Activated CD4-positive, alpha-beta T cell treated with anti-CD3 and anti-CD28 coated beads for 48 hours (primary cell): ENCODE results near the gene ADAMTS19.
"Not testable (repeated sequence)": the region's sequence is repeated elsewhere in the genome, so short reads cannot be mapped to it uniquely, and the experiment has no call there.

Source experiments
- DNase-seq: peaks from one replicate; pipeline ENCODE4 v3.0.0-alpha.2; 2020

ADAMTS19 gene, protein sequence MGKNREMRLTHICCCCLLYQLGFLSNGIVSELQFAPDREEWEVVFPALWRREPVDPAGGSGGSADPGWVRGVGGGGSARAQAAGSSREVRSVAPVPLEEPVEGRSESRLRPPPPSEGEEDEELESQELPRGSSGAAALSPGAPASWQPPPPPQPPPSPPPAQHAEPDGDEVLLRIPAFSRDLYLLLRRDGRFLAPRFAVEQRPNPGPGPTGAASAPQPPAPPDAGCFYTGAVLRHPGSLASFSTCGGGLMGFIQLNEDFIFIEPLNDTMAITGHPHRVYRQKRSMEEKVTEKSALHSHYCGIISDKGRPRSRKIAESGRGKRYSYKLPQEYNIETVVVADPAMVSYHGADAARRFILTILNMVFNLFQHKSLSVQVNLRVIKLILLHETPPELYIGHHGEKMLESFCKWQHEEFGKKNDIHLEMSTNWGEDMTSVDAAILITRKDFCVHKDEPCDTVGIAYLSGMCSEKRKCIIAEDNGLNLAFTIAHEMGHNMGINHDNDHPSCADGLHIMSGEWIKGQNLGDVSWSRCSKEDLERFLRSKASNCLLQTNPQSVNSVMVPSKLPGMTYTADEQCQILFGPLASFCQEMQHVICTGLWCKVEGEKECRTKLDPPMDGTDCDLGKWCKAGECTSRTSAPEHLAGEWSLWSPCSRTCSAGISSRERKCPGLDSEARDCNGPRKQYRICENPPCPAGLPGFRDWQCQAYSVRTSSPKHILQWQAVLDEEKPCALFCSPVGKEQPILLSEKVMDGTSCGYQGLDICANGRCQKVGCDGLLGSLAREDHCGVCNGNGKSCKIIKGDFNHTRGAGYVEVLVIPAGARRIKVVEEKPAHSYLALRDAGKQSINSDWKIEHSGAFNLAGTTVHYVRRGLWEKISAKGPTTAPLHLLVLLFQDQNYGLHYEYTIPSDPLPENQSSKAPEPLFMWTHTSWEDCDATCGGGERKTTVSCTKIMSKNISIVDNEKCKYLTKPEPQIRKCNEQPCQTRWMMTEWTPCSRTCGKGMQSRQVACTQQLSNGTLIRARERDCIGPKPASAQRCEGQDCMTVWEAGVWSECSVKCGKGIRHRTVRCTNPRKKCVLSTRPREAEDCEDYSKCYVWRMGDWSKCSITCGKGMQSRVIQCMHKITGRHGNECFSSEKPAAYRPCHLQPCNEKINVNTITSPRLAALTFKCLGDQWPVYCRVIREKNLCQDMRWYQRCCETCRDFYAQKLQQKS

DNA sequence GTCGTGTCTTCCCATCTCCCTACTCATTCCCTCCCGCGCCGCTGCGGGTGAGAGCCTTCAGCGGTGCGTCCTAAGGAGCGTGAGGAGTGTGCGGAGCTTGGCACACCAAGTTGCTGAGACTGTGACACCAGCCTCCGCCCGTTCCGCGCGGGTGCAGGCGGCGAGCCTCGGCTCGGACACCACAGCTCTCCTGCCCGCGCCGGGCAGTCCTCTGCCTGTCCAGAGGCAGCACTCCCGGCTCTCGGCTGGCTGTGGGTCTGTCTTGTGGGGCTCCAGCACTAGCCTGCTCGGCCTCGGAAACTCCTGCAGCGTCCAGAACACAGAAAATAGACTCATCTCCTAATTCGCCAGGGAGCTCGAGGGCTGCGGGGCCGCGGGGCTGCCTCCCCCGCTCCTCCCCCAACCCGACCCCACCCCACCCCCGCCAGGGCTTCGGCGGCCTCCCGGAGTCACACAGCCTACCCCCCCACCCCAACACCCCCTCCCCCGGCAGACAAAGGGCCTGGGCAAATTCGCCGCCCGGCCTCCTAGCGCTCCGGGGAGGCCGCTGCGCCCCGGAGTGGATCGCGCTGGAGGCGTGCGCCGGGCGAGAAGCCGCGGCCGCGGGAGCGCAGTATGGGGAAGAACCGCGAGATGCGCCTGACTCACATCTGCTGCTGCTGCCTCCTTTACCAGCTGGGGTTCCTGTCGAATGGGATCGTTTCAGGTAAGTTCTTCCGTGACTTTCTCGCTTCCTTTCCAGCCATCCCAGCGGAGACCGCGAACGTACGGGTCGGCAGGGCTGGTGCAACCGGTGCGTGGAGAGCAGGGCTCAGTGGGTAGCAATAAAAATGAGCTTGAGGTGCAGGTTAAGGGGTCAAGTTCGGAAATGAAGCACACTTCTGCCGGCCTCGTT is at the start of gene ADAMTS19:
Gene ADAMTS19, plus strand, starts transcription at position 522 of the 895 bp plus-strand sequence. Its CDS starts 94 bp downstream, at position 616.
- peak; percentile 55 for DNase-seq

DNA sequence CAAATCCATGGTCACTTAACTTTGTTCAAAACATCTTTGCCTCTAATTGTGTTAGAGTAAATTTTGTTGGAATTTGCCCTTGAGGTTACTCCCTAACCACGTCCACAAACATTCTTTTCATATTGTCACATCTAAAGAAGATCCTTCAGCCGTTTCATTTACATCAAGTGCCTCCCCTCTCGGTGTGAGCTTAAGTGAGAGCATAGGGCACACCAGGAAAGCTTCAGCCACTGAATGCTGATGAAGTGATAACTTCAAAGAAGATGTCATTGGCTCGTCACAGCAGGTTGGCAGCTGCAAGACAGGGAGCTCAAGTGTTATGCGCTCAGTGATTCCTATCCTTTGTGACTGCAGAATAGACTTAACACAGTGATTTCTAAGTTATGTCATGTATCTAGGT is 49.6 kb upstream of the ADAMTS19 start:
- no peak for DNase-seq

DNA sequence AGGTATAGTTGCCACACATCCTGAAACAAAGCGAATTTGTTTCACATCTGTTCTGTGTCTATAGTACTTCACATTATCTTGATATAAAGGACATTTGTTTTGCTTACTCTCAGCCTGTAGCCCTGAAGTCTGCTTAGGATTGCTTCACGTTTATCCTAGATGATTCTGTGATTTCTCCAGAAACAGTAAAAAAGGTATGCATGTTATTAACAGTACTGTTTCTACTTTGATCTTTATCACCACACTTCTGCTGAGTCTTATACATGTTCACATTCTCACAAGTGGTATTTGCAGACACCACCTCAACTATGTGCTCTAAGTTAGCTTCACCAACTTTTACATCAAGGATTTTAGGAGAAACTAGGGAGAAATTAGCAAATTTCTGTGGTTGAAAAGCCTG is 47.4 kb upstream of the ADAMTS19 start:
- DNase-seq = no peak

DNA sequence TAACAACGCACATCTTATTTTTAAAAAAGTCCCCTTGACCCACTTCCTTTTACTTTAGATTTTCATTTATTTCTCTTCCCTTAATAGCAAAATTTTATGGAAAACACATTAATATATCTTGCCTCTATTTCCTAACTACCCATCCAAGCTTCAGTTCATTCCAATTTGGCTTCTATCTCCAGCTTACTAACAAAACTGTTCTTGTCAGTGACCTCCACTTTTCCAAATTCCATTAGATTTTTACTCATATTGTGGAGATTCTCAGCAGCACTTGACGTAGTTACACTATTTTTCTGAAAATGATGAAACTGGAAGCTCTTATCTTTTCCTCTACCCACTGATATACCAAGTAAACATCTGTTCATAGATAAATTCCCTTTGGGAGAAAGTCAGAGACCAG is 46.5 kb upstream of the ADAMTS19 start:
- no peak for DNase-seq

DNA sequence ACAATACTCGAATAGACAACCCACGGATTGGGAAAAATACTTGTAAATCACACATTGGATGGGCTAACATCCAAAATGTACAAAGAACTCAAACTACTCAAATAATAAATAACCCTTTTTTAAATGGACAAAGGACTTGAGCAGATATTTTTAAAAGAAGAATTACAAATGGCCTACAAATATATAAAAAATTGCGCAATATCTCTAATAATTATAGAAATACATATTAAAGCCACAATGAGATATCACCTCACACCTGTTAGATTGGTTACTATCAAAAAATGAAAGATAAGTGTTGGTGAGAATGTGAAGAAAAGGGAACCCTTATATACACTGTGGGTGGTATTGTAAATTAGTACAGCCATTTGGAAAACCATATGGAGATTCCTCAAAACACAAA is 40.8 kb upstream of the ADAMTS19 start:
- no peak for DNase-seq

DNA sequence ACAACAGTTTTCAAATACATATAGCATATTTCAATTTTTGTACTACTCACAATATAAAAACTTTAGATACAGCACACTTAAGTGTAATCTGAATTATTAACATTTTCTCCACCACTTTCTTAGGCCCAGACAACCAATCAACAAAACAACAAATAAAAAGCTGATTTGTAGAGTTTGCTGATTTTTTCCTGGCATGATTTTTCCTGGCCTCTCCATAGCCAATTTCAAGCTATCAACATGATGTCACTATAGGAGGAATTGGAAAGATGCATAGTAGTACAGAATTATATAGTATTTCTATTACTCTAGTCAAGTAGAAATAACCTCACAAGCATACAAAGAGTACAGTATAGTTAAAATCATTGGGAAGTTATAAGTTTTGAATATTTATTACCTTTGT is 35.1 kb upstream of the ADAMTS19 start:
- no peak for DNase-seq

DNA sequence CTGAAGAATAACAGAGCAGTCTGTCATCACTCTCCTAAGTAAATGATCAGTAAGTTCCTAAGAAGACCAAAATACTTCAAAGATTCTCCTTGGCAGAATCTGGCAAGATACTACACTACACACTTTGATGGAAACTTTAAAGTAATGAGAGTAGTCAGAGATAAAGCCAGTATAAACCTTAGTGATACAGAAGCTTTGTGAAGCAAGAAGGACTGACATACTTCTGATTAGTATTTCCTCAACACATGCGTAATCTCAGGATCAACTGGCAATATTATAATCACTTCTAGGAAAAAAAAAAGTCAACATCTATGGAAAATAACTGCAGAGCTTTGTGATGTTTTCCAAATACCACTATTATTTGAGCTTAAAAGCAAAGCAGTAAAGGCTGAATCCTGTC is 34.0 kb upstream of the ADAMTS19 start:
- DNase-seq = no peak

DNA sequence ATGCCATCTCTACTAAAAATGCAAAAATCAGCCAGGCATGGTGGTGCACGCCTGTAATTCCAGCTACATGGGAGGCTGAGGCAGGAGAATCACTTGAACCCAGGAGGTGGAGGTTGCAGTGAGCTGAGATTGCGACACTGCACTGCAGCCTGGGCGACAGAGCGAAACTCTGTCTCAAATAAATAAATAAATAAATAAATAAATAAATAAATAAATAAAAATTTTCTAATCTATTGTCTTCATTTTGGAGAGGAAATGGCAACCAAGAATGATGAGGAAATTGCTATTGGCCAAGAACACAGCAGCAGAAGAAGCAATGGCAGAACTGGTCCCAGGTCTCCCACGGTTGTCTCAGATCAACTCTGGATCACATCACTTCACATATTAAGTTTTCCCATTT is 31.5 kb upstream of the ADAMTS19 start:
- DNase-seq = not testable (repeated sequence)

DNA sequence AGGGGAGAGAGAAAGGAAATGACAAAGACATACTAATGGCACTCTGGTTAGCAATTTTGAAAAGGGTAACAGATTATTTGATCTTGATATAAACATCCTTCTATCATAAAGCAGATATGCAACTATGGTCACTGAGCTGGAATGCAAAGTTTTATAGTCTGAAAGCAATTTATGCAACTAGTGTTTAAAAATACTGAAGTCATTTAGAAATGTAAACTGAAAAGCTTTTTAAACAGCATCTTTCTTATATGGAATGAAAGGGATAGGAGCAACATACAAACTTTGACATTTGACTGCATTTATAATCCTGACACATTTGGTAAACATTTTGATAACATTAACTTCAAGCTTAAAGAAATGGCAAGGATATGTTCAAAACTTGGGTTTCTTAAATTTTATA is 28.7 kb upstream of the ADAMTS19 start:
- no peak for DNase-seq

DNA sequence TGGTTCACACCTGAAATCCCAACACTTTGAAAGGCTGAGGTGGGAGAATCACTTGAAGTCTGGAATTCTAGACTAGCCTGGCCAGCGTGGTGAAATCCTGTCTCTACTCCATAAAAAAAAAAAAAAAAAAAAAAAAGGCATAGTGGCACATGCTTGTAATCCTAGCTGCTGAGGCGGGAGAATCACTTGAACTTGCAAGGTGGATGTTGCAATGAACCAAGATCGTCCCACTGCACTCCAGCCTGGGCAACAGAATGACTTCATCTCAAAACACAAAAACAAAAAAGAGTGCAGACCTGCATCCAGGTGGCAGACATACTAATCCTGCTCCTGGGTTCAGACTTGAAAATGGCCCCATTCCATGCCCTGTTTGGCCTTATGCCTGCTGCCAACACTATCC is 21.8 kb upstream of the ADAMTS19 start:
- no peak for DNase-seq

DNA sequence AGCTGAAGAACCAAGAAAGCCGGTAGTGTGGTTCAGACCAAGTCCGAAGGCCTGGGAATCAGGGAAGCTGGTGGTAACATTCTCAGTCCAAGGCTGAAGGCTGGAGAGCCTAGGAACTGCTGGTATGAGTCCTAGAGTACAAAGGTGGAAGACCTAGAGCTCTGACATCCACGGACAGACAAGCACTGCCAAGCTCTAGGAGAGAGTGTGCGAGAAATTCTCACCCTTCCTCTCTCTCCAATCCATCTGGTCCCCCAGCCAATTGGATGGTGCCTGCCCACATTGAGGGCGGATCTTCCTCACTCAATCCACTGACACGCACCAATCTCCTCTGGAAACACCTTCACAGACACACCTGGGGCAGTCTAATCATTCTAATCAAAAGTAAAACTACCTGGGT is 19.7 kb upstream of the ADAMTS19 start:
- no peak for DNase-seq

DNA sequence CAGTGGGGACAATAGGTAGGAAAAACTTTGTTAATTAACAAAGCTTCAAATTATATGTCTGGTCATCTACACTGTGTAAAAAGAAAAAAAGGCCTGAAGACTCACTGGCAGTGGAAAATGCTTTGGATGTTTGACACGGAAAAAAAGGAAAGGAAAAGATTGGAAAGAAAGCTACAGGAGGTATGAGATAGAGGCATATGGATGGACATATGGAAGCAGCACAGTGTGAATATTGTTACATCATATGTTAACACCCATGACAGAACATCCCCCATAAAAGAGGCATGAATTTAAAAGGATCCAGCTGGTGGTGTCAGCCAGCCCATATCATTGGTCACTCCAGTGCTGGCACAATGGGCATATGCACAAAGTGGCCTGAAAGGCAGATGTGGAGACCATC is 19.0 kb upstream of the ADAMTS19 start:
- no peak for DNase-seq

DNA sequence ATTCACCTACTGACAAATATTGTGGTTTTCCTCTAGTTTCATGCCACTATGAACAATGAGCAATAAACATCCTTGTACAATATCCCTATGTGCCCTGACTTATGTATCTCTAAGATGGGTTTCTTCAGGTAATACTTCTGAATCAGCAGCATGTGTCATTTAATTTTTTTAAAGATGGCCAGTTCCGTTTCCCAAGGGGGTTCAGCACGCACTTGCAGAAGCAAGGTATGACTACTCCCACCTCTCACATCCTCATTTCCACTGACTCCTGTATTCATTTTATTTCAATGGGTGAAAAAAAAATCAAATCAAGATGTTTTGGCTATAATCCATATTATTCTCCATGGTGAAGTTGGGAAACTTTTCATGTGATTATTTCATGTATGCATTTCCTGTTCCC is 14.7 kb upstream of the ADAMTS19 start:
- DNase-seq = no peak

DNA sequence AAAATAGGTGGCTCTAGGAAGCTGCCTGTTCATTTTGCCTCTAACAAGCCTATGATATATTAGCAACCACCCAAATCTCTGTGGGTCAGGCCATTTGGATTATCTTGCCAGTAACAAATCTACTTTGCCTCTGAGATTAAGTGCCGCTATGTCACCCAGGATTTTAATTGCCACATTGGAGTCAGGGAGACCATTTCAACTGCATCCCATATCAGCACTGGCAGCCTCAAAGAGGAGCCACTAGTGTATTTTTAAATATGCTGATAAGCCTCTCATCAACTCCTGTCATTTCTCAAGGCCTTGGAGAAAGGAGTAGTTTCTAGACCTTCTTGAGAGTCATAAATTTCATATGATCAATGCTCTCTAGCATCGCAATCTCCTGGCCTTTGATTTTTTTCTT is 12.1 kb upstream of the ADAMTS19 start:
- no peak for DNase-seq

DNA sequence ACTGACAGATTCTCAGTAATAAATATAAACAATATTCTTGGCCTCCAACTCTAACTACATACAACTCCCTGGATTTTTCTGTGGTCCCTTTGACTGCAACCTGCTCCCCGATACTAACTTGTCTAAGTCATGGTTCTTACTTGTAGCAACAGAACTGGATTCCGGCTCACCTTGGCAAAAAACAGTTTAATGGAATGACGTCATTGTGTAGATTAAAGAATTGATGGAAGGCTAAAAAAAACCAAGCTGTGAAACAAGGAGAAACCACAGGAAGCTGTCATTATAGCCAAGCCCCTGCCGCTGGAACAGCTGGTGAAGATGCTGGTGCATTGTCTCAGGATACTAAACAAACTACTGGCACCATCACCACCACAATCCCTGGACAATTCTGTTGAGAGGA is 11.4 kb upstream of the ADAMTS19 start:
- no peak for DNase-seq

DNA sequence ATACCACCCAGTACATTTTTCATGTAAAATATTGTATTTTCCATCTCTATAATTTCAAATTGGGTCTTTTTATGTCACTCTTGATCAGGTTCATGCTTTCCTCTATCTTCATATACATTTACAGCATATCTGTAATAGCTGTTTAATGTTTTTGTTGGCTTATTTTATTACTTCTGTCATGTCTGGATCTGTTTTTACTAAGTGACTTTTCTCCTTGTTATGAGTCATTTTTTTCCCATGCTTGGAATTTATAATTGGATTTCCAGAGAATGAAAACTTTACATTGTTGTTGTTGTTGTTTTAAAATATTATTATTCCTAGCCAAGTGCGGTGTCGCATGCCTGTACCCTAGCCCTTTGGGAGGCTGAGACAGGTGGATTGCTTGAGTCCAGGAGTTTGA is 5.6 kb upstream of the ADAMTS19 start:
- no peak for DNase-seq

DNA sequence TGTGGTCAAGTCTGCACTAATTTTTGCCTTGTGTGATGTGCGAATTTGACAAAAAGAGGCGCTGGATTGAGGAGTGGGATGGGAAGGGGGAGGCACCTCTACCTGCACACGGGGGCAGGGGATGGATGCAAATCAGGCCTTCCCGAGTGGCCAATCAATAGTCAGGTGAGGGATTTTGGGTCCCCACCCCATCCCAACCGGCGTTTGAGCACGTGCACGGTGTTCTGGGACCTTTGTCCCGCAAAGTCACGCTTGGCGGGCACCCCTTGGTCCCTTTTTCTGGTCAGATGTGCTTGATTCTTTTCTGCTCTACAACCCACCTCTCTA is 685 bp upstream of the ADAMTS19 start:
- DNase-seq = no peak

DNA sequence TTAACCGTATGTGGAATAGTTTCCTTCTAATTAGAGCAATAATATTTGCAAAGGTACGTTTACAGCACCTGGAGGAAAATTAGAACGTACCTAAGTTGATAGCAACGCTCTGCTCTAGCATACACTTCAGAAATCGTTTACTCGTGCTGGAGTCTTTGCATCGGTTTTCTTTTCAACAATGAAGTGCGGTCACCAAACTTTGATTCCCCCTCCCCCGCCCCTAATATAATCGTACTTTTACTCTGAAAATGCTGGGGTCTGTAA is 506 bp downstream of the ADAMTS19 start:
- DNase-seq = no peak

DNA sequence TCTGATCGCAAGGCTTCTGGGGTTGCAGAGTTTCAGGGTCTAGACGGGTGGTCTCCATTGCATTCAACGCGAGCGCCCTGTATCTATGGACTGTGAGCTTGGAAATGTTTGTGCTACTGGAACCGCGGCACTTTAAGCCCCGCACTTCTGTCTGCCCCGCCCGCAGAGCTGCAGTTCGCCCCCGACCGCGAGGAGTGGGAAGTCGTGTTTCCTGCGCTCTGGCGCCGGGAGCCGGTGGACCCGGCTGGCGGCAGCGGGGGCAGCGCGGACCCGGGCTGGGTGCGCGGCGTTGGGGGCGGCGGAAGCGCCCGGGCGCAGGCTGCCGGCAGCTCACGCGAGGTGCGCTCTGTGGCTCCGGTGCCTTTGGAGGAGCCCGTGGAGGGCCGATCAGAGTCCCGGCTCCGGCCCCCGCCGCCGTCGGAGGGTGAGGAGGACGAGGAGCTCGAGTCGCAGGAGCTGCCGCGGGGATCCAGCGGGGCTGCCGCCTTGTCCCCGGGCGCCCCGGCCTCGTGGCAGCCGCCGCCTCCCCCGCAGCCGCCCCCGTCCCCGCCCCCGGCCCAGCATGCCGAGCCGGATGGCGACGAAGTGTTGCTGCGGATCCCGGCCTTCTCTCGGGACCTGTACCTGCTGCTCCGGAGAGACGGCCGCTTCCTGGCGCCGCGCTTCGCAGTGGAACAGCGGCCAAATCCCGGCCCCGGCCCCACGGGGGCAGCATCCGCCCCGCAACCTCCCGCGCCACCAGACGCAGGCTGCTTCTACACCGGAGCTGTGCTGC is 1.0 kb downstream of the ADAMTS19 start:
- DNase-seq = peak; percentile 50

DNA sequence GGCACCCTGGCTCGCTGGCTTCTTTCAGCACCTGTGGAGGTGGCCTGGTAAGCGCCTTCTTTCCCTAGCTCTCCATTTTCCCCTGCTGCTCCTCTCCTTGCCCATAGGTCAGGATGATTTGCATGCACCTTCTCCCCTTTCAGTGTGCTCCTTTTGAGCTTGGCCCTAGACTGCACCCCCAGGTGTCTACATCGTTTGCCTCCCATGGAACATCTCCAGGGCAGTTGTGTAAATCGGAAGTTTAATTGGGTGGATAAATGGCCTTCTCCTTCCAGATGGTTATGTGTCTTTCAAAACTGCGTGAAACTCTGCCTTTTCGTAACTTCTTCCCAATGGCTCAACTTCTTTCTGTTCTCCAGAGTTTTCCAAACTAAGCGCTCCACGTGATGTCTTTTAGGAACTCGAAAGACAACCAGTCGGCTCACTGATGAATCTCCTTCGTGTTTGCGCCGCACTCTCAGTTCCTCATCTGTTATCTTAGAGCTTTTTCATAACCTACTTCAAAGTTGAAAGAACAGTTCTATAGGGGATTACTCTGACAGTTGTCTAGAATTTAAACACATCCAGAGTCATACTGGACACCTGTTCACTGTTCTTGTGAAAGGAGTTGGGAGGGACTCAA is 1.7 kb downstream of the ADAMTS19 start:
- no peak for DNase-seq

DNA sequence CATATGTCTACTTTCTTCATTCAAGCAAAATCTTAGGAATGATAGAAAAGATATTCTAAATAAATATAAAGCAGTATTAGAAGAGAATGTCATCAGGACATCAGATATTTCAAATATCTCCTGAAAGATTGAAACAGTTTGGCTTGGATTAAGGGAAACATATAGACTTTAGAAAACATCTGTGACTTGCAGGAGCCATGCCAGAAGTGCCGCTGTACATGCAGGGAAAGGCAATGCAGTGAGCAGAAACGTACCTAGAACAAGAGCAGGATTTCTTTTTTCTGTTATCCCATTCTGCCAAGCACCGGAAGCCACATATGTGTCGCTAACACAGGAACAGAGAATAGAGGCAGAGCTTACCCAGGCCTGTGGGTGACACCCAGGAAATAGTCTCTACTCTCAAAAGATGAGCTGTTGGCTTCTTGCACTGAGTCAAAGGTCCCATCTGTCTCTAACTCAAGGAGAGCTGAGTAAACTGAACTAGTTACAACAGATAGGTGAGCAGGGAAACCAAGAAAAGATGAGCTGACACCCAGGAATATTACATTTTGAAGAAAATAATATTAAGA is 5.8 kb downstream of the ADAMTS19 start:
- DNase-seq = no peak
